Fibroblast of skin of abdomen (primary cell): ENCODE results near the gene ARMC10.
"Not testable (repeated sequence)": the region's sequence is repeated elsewhere in the genome, so short reads cannot be mapped to it uniquely, and the experiment has no call there.

Experiments used
- DNase-seq: peaks from one replicate; pipeline ENCODE4 v3.0.0-alpha.2; 2013

ARMC10 gene

GRCh38 chr7:103078226-103078625 lies 3.3 kb downstream of the ARMC10 start:
- not testable (repeated sequence) for DNase-seq

- DNase-seq = no peak
Observed at GRCh38 chr7:103079836-103080235, 4.9 kb downstream of the ARMC10 start.

- no peak for DNase-seq
Observed at GRCh38 chr7:103080923-103081322, 6.0 kb downstream of the ARMC10 start.

GRCh38 chr7:103082497-103082896 lies 7.6 kb downstream of the ARMC10 start:
- no peak for DNase-seq

GRCh38 chr7:103083210-103083609 lies 8.3 kb downstream of the ARMC10 start:
- no peak for DNase-seq

- DNase-seq = not testable (repeated sequence)
Observed at GRCh38 chr7:103092321-103092720, 17.4 kb downstream of the ARMC10 start.

- DNase-seq = no peak
Observed at GRCh38 chr7:103093429-103093828, 18.5 kb downstream of the ARMC10 start.

GRCh38 chr7:103094102-103094501 lies 19.2 kb downstream of the ARMC10 start:
- no peak for DNase-seq

- not testable (repeated sequence) for DNase-seq
Observed at GRCh38 chr7:103095558-103095957, 20.6 kb downstream of the ARMC10 start.

GRCh38 chr7:103097041-103097440 lies 22.1 kb downstream of the ARMC10 start:
- no peak for DNase-seq

GRCh38 chr7:103100348-103100747 lies 25.4 kb downstream of the ARMC10 start:
- DNase-seq = no peak

- DNase-seq = no peak
Observed at GRCh38 chr7:103101543-103101942, 26.6 kb downstream of the ARMC10 start.

GRCh38 chr7:103106005-103106702 lies 31.2 kb downstream of the ARMC10 start:
- DNase-seq = no peak

- not testable (repeated sequence) for DNase-seq
Observed at GRCh38 chr7:103106703-103107070, 31.7 kb downstream of the ARMC10 start.

- peak; percentile 92 for DNase-seq
Observed at GRCh38 chr7:103113164-103113563, 38.2 kb downstream of the ARMC10 start.

- DNase-seq = peak; percentile 11
Observed at GRCh38 chr7:103114576-103115008, 39.7 kb downstream of the ARMC10 start.

GRCh38 chr7:103115771-103116170 lies 40.8 kb downstream of the ARMC10 start:
- no peak for DNase-seq

- no peak for DNase-seq
Observed at GRCh38 chr7:103116511-103116910, 41.6 kb downstream of the ARMC10 start.

GRCh38 chr7:103116991-103117390 lies 42.1 kb downstream of the ARMC10 start:
- no peak for DNase-seq

- no peak for DNase-seq
Observed at GRCh38 chr7:103117465-103117864, 42.5 kb downstream of the ARMC10 start.

GRCh38 chr7:103119791-103120291 lies 44.9 kb downstream of the ARMC10 start:
- no peak for DNase-seq

- DNase-seq = no peak
Observed at GRCh38 chr7:103120362-103120761, 45.4 kb downstream of the ARMC10 start.

- no peak for DNase-seq
Observed at GRCh38 chr7:103121641-103122040, 46.7 kb downstream of the ARMC10 start.

- no peak for DNase-seq
Observed at GRCh38 chr7:103123529-103123928, 48.6 kb downstream of the ARMC10 start.
